GM18951 (cell line): ENCODE results near the gene MAPK6.
A peak's percentile ranks its signal among the peaks of the same experiment; 100 is the strongest.

ENCODE experiments used
- POLR2A ChIP-seq: IDR thresholded peaks from 4 replicates; pipeline ENCODE4 v1.6.1; 2011; ENCODE audit warnings: mild to moderate bottlenecking; ENCODE audit not compliant: insufficient read length, insufficient read depth; ENCODE audit errors: extremely low read depth
- in situ Hi-C: fragments of 300-500 bp; cut with MboI; formaldehyde crosslinking; loops from one replicate; pipeline ENCODE4 v1.12.0; 2022; ENCODE audit warnings: low sequenced_read_pairs, mixed read lengths, inconsistent platforms; ENCODE audit not compliant: unreplicated experiment

MAPK6 gene

GRCh38 chr15:52018244-52018643, 775 bp upstream of the MAPK6 start:
- in situ Hi-C loops, result no loop called here
- TF ChIP-seq POLR2A, result no peak

GRCh38 chr15:52019394-52020220, 588 bp downstream of the MAPK6 start:
- in situ Hi-C loops, result no loop called here
- peak; percentile 37 for TF ChIP-seq POLR2A

GRCh38 chr15:52020221-52021085, 1.4 kb downstream of the MAPK6 start:
- in situ Hi-C loops, result no loop called here

GRCh38 chr15:52021128-52021671, 2.2 kb downstream of the MAPK6 start:
- in situ Hi-C loops, result no loop called here
- no peak for TF ChIP-seq POLR2A

More at GRCh38 chr15:52020221-52021085, 1.4 kb downstream of the MAPK6 start:
- no peak for TF ChIP-seq POLR2A

- in situ Hi-C loops, result no loop called here
- no peak for TF ChIP-seq POLR2A
Observed at GRCh38 chr15:52021892-52022540, 3.0 kb downstream of the MAPK6 start.

- in situ Hi-C loops, result no loop called here
- TF ChIP-seq POLR2A, result no peak
Observed at GRCh38 chr15:52023169-52023922, 4.3 kb downstream of the MAPK6 start.

- in situ Hi-C loops, result no loop called here
- no peak for TF ChIP-seq POLR2A
Observed at GRCh38 chr15:52028431-52029093, 9.5 kb downstream of the MAPK6 start.

GRCh38 chr15:52030010-52030409, 11.0 kb downstream of the MAPK6 start:
- in situ Hi-C loops, result no loop called here
- TF ChIP-seq POLR2A, result no peak

GRCh38 chr15:52031556-52031955, 12.5 kb downstream of the MAPK6 start:
- no peak for TF ChIP-seq POLR2A
- in situ Hi-C loops, result no loop called here

- in situ Hi-C loops, result no loop called here
- no peak for TF ChIP-seq POLR2A
Observed at GRCh38 chr15:52037889-52038505, 19.0 kb downstream of the MAPK6 start.

- no peak for TF ChIP-seq POLR2A
- in situ Hi-C loops, result no loop called here
Observed at GRCh38 chr15:52039925-52040781, 21.1 kb downstream of the MAPK6 start.
